Measurements from ENCODE around the gene MOK. TPM values are rescaled to one million over a fixed set of nuclear protein-coding genes. Genes with fewer than 3 reads are reported as not detected.
"Not testable (repeated sequence)": the region's sequence is repeated elsewhere in the genome, so short reads cannot be mapped to it uniquely, and the experiment has no call there.

The MOK gene
- total RNA-seq, 3 donors from 2014 or later, result 6.2 to 11.2 (median 7.4) TPM

- Histone ChIP-seq H3K9me3 (no peaks in the 10 kb centered on the region), H3K4me1 (ENCODE audit: low read depth) (peaks cover 17% of the 10 kb centered on the region), H3K36me3 (ENCODE audit: low read depth) (no peaks in the 10 kb centered on the region), H3K4me3 (peak overlapping the region; percentile 14)
- TF ChIP-seq, protein P1, sequence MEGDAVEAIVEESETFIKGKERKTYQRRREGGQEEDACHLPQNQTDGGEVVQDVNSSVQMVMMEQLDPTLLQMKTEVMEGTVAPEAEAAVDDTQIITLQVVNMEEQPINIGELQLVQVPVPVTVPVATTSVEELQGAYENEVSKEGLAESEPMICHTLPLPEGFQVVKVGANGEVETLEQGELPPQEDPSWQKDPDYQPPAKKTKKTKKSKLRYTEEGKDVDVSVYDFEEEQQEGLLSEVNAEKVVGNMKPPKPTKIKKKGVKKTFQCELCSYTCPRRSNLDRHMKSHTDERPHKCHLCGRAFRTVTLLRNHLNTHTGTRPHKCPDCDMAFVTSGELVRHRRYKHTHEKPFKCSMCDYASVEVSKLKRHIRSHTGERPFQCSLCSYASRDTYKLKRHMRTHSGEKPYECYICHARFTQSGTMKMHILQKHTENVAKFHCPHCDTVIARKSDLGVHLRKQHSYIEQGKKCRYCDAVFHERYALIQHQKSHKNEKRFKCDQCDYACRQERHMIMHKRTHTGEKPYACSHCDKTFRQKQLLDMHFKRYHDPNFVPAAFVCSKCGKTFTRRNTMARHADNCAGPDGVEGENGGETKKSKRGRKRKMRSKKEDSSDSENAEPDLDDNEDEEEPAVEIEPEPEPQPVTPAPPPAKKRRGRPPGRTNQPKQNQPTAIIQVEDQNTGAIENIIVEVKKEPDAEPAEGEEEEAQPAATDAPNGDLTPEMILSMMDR (IDR thresholded peaks at IDR 0.05), result peak; percentile 77
- ATAC-seq (peak; percentile 83), DNase-seq (peak; percentile 93 to 97 (median 95))
- intact Hi-C loops (cut with DNase I, micrococcal nuclease), result loop anchor here (5.0 to 10.0 kb wide), 2 partner anchors 80 to 82 kb away; no protein-coding TSS in a partner anchor
Measured at GRCh38 chr14:102316743-102317563, 12.0 kb upstream of the MOK start.

DNA sequence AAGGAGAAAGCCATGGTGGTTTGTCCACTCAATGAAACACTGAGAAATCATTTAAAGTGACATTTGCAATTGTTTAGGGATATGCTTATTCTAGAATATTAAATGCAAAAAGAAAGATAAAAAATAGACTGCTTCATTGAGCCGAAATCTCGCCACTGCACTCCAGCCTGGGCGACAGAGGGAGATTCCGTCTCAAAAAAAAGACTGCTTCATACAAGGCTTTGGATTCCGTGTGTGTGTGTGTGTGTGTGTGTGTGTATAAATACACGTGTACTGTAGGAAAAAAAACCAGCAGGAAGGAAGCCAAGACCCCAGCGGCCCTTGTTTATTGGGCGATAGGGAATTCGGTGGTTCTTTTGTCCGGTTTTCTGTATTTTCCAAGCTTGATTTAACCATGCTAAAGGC is 11.4 kb upstream of the MOK start:
- H3K4me3 ChIP-seq, result no peak overlapping the region
- DNase-seq, result peak in 1 of 3 donors; percentile 85
- no peaks in the 10 kb centered on the region for H3K9me3 ChIP-seq
- peaks cover 17% of the 10 kb centered on the region for H3K4me1 ChIP-seq (ENCODE audit: low read depth)
- intact Hi-C loops (cut with DNase I, micrococcal nuclease), result loop anchor here (5.0 to 10.0 kb wide), 2 partner anchors 79 to 82 kb away; no protein-coding TSS in a partner anchor
- no peak for ATAC-seq
- TF ChIP-seq, protein P1 (IDR thresholded peaks at IDR 0.05), result no peak
- H3K36me3 ChIP-seq (ENCODE audit: low read depth), result no peaks in the 10 kb centered on the region

GRCh38 chr14:102315121-102315520 is 10.2 kb upstream of the MOK start:
- intact Hi-C loops (cut with DNase I, micrococcal nuclease), result loop anchor here (5.0 to 10.0 kb wide), 2 partner anchors 78 to 80 kb away; no protein-coding TSS in a partner anchor
- ATAC-seq (no peak), DNase-seq (no peak)
- Histone ChIP-seq H3K4me1 (ENCODE audit: low read depth) (peaks cover 17% of the 10 kb centered on the region), H3K36me3 (ENCODE audit: low read depth) (no peaks in the 10 kb centered on the region), H3K9me3 (no peaks in the 10 kb centered on the region), H3K4me3 (no peak overlapping the region)
- TF ChIP-seq, protein P1 (IDR thresholded peaks at IDR 0.05), result no peak

GRCh38 chr14:102314242-102315011 is 9.5 kb upstream of the MOK start:
- Histone ChIP-seq H3K4me3 (no peak overlapping the region), H3K4me1 (ENCODE audit: low read depth) (peaks cover 17% of the 10 kb centered on the region), H3K36me3 (ENCODE audit: low read depth) (no peaks in the 10 kb centered on the region), H3K9me3 (no peaks in the 10 kb centered on the region)
- ATAC-seq (peak; percentile 80), DNase-seq (peak; percentile 88 to 90 (median 89))
- intact Hi-C loops (cut with DNase I, micrococcal nuclease), result loop anchor here (5.0 to 10.0 kb wide), 2 partner anchors 77 to 80 kb away; no protein-coding TSS in a partner anchor
- TF ChIP-seq, protein P1 (IDR thresholded peaks at IDR 0.05), result peak; percentile 96

DNA sequence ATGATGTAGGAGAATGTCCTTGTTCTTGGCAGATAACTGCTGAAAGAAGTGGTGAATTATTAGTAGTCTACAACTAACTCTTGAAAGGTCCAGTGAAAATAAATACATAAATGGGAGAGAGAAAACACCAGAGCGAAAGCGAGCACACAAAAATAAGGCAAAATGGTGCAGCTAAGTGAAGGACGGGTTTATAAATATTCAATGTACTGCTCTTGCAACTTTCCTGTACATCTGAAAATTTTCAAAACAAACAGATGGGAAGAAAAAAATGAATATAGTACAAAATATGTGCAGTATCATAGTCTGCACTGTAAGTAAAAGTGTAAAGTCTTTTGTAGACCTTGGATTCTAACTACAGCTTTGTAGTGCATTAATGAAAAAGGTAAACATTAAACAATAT is 1.3 kb downstream of the MOK start:
- H3K4me3 ChIP-seq, result no peak overlapping the region
- intact Hi-C loops (cut with DNase I, micrococcal nuclease), result no loop called here
- no peak for DNase-seq

DNA sequence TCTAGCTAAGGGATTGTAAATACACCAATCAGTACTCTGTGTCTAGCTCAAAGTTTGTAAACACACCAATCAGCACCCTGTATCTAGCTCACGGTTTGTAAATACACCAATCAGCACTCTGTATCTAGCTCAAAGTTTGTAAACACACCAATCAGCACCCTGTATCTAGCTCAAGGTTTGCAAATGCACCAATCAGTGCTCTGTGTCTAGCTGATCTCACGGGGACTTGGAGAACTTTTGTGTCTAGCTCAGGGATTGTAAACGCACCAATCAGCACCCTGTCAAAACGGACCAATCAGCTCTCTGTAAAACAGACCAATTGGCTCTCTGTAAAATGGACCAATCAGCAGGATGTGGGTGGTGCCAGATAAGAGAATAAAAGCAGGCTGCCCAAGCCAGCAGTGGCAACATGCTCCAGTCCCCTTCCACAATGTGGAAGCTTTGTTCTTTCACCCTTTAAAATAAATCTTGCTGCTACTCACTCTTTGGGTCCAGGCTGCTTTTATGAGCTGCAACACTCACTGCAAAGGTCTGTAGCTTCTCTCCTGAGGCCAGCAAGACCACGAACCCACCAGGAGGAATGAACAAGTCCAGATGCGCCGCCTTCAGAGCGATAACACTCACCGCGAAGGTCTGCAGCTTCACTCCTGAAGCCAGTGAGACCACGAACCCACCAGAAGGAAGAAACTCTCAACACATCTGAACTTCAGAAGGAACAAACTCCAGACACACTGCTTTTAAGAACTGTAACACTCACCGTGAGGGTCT is 6.5 kb downstream of the MOK start:
- H3K4me1 ChIP-seq (ENCODE audit: low read depth); DNase-seq; intact Hi-C loops (cut with DNase I, micrococcal nuclease); ATAC-seq; H3K9me3 ChIP-seq; H3K4me3 ChIP-seq; H3K36me3 ChIP-seq (ENCODE audit: low read depth): not testable (repeated sequence)

More for the DNA sequence above, 1.3 kb downstream of the MOK start:
- ATAC-seq, result no peak
- peaks cover 6% of the 10 kb centered on the region for H3K4me1 ChIP-seq (ENCODE audit: low read depth)
- H3K9me3 ChIP-seq, result no peaks in the 10 kb centered on the region
- TF ChIP-seq, protein P1 (IDR thresholded peaks at IDR 0.05), result no peak
- H3K36me3 ChIP-seq (ENCODE audit: low read depth), result no peaks in the 10 kb centered on the region
